PC-9 (cell line): ENCODE measurements around the gene WDR38.

Experiments
- EZH2 ChIP-seq: fragments of 200-600 bp; sonication (generic); IDR thresholded peaks from 2 replicates; pipeline ENCODE4 v1.8.0; 2017; ENCODE audit warnings: antibody characterized with exemption, low read depth
- TF ChIP-seq, protein P1 (sequence below): fragments of 200-600 bp; sonication (generic); conservative IDR thresholded peaks from 2 replicates; pipeline ENCODE4 v1.6.1; 2017; ENCODE audit warnings: mixed run types, antibody characterized with exemption, mild to moderate bottlenecking, moderate library complexity

- TF ChIP-seq, protein P1, sequence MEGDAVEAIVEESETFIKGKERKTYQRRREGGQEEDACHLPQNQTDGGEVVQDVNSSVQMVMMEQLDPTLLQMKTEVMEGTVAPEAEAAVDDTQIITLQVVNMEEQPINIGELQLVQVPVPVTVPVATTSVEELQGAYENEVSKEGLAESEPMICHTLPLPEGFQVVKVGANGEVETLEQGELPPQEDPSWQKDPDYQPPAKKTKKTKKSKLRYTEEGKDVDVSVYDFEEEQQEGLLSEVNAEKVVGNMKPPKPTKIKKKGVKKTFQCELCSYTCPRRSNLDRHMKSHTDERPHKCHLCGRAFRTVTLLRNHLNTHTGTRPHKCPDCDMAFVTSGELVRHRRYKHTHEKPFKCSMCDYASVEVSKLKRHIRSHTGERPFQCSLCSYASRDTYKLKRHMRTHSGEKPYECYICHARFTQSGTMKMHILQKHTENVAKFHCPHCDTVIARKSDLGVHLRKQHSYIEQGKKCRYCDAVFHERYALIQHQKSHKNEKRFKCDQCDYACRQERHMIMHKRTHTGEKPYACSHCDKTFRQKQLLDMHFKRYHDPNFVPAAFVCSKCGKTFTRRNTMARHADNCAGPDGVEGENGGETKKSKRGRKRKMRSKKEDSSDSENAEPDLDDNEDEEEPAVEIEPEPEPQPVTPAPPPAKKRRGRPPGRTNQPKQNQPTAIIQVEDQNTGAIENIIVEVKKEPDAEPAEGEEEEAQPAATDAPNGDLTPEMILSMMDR = no peak
- TF ChIP-seq EZH2 = no peak
Measured at GRCh38 chr9:124859803-124860581, 6.7 kb downstream of the WDR38 start.
